ENCODE data around the gene CDCA5.

Gene CDCA5

GRCh38 chr11:65100674-65101350, 17.0 kb upstream of the CDCA5 start:
- H3F3A ChIP-seq (ENCODE audit: low read depth) = no peaks in the 10 kb centered on the region
- peaks cover 24% of the 10 kb centered on the region for H3K4me1 ChIP-seq (ENCODE audit: insufficient read depth, low read length, poor library complexity, severe bottlenecking)
- no peaks in the 10 kb centered on the region for H3K27me3 ChIP-seq (ENCODE audit: insufficient read depth, low read length, poor library complexity, severe bottlenecking)
- peaks cover 14% of the 10 kb centered on the region for H4K20me1 ChIP-seq (ENCODE audit: insufficient read depth, low read length, poor library complexity, severe bottlenecking)
- no peak overlapping the region for H3K4me2 ChIP-seq (ENCODE audit: low read depth, low read length, poor library complexity, severe bottlenecking)
- H3K9ac ChIP-seq (ENCODE audit: low read depth, low read length, poor library complexity, severe bottlenecking) = no peak overlapping the region
- TF ChIP-seq EZH2phosphoT487 (IDR thresholded peaks at IDR 0.05; ENCODE audit: borderline replicate concordance) (no peak), CTCF (conservative IDR thresholded peaks at IDR 0.05; ENCODE audit: low read length) (peak; percentile 28; the same call in 1 of the 2 replicates)
- H3K36me3 ChIP-seq (ENCODE audit: insufficient read depth, low read length) = no peaks in the 10 kb centered on the region
- H3K9me3 ChIP-seq (ENCODE audit: insufficient read depth, low read depth, low read length) = no peaks in the 10 kb centered on the region
- H3K4me3 ChIP-seq (ENCODE audit: low read length, poor library complexity, severe bottlenecking) = no peak overlapping the region
- H3K79me2 ChIP-seq (ENCODE audit: insufficient read depth, low read length) = peaks cover 49% of the 10 kb centered on the region
- no peak overlapping the region for H2AFZ ChIP-seq (ENCODE audit: low read length)
- H3K9me2 ChIP-seq (replicated peaks; ENCODE audit: low read depth, low read length) = no peaks in the 10 kb centered on the region

- TF ChIP-seq EZH2phosphoT487 (IDR thresholded peaks at IDR 0.05; ENCODE audit: borderline replicate concordance) = no peak
- TF ChIP-seq CTCF (conservative IDR thresholded peaks at IDR 0.05; ENCODE audit: low read length) = no peak
- H3K9me2 ChIP-seq (replicated peaks; ENCODE audit: low read depth, low read length) = no peaks in the 10 kb centered on the region
- H4K20me1 ChIP-seq (ENCODE audit: insufficient read depth, low read length, poor library complexity, severe bottlenecking) = peaks cover 14% of the 10 kb centered on the region
- no peak overlapping the region for H2AFZ ChIP-seq (ENCODE audit: low read length)
- no peaks in the 10 kb centered on the region for H3K9me3 ChIP-seq (ENCODE audit: insufficient read depth, low read depth, low read length)
- no peaks in the 10 kb centered on the region for H3F3A ChIP-seq (ENCODE audit: low read depth)
- H3K9ac ChIP-seq (ENCODE audit: low read depth, low read length, poor library complexity, severe bottlenecking) = peak overlapping the region; percentile 87
- no peaks in the 10 kb centered on the region for H3K36me3 ChIP-seq (ENCODE audit: insufficient read depth, low read length)
- H3K4me3 ChIP-seq (ENCODE audit: low read length, poor library complexity, severe bottlenecking) = peak overlapping the region; percentile 96
- H3K27me3 ChIP-seq (ENCODE audit: insufficient read depth, low read length, poor library complexity, severe bottlenecking) = no peaks in the 10 kb centered on the region
- peaks cover 20% of the 10 kb centered on the region for H3K4me1 ChIP-seq (ENCODE audit: insufficient read depth, low read length, poor library complexity, severe bottlenecking)
- H3K79me2 ChIP-seq (ENCODE audit: insufficient read depth, low read length) = peaks cover 39% of the 10 kb centered on the region
- peak overlapping the region; percentile 97 for H3K4me2 ChIP-seq (ENCODE audit: low read depth, low read length, poor library complexity, severe bottlenecking)
Observed at GRCh38 chr11:65096926-65097325, 13.1 kb upstream of the CDCA5 start.

GRCh38 chr11:65095974-65096806, 12.3 kb upstream of the CDCA5 start, which contains the start of gene VPS51:
Gene VPS51, plus strand, starts transcription at chr11:65096214. Its CDS starts 37 bp downstream, at chr11:65096251.
- H3K27me3 ChIP-seq (ENCODE audit: insufficient read depth, low read length, poor library complexity, severe bottlenecking) = no peaks in the 10 kb centered on the region
- H3K4me3 ChIP-seq (ENCODE audit: low read length, poor library complexity, severe bottlenecking) = peak within 1 kb of the TSS; percentile 96
- H3K9ac ChIP-seq (ENCODE audit: low read depth, low read length, poor library complexity, severe bottlenecking) = peak within 1 kb of the TSS; percentile 87
- no peaks in the 10 kb centered on the region for H3K36me3 ChIP-seq (ENCODE audit: insufficient read depth, low read length)
- TF ChIP-seq EZH2phosphoT487 (IDR thresholded peaks at IDR 0.05; ENCODE audit: borderline replicate concordance) (no peak), CTCF (conservative IDR thresholded peaks at IDR 0.05; ENCODE audit: low read length) (no peak)
- peaks cover 14% of the 10 kb centered on the region for H4K20me1 ChIP-seq (ENCODE audit: insufficient read depth, low read length, poor library complexity, severe bottlenecking)
- peak within 1 kb of the TSS; percentile 97 for H3K4me2 ChIP-seq (ENCODE audit: low read depth, low read length, poor library complexity, severe bottlenecking)
- no peaks in the 10 kb centered on the region for H3K9me3 ChIP-seq (ENCODE audit: insufficient read depth, low read depth, low read length)
- peaks cover 38% of the 10 kb centered on the region for H3K79me2 ChIP-seq (ENCODE audit: insufficient read depth, low read length)
- H3F3A ChIP-seq (ENCODE audit: low read depth) = no peaks in the 10 kb centered on the region
- H2AFZ ChIP-seq (ENCODE audit: low read length) = peak within 1 kb of the TSS; percentile 92
- peaks cover 20% of the 10 kb centered on the region for H3K4me1 ChIP-seq (ENCODE audit: insufficient read depth, low read length, poor library complexity, severe bottlenecking)
- H3K9me2 ChIP-seq (replicated peaks; ENCODE audit: low read depth, low read length) = no peaks in the 10 kb centered on the region

Data from Loucy (cell line).